B cell (primary cell): Measurements from ENCODE around the gene TXNDC11. TPM values are rescaled to one million over a fixed set of nuclear protein-coding genes. Genes with fewer than 3 reads are reported as not detected.

ENCODE experiments used
- ATAC-seq: fragments of 200-7000 bp; cut with Tn5 transposase; one replicate; pipeline ENCODE4 v1.10.0; 2021; ENCODE audit warnings: low read depth, mild to moderate bottlenecking, moderate number of reproducible peaks, moderate library complexity
- CTCF ChIA-PET: fragments of 350-600 bp; sonication (Branson Sonifier 250); formaldehyde crosslinking; loops from one replicate; lab custom pipeline; 2021; ENCODE audit warnings: antibody characterized with exemption, inconsistent platforms; lab: Charles Lee
- POLR2A ChIA-PET: fragments of 350-600 bp; sonication (Branson Sonifier 250); formaldehyde crosslinking; loops from one replicate; lab custom pipeline; 2021; ENCODE audit warnings: antibody characterized with exemption; lab: Charles Lee
- DNase-seq: peaks from one replicate; pipeline ENCODE4 v3.0.0; 2013
- H2AFZ ChIP-seq: 2 replicates; pipeline ENCODE4 v1.6.1; 2012; ENCODE audit warnings: mild to moderate bottlenecking, low read depth, low read length; ENCODE audit not compliant: insufficient read depth, poor library complexity, severe bottlenecking
- H3K27ac ChIP-seq, 2 donors: 1 replicate in 1 of 2; 2 replicates in 1 of 2; pipeline ENCODE4 v1.5.1; 2012 to 2013; ENCODE audit warnings: low read length in 2 of 2, mild to moderate bottlenecking in 2 of 2, moderate library complexity in 1 of 2
- H3K27me3 ChIP-seq, 4 experiments: fragments of 200-600 bp in 1 of 4; sonication (generic) in 1 of 4; replicated peaks in 1 of 4; 1 replicate in 2 of 4; 2 replicates in 2 of 4; pipeline versions ENCODE4 v1.6.1 to v1.7.0; 2013 to 2016; ENCODE audit warnings: low read length in 3 of 4, mild to moderate bottlenecking in 2 of 4, mixed read lengths in 1 of 4, moderate library complexity in 1 of 4; ENCODE audit not compliant: insufficient read depth in 4 of 4, control insufficient read depth in 3 of 4; ENCODE audit errors: control extremely low read depth in 1 of 4
- H3K36me3 ChIP-seq, 2 experiments: replicated peaks in 1 of 2; 1 replicate in 1 of 2; 2 replicates in 1 of 2; pipeline versions ENCODE4 v1.6.1 to v1.7.1; 2013; ENCODE audit warnings: low read length in 1 of 2; ENCODE audit not compliant: insufficient read depth in 2 of 2, control insufficient read depth in 1 of 2; ENCODE audit errors: control extremely low read depth in 1 of 2, extremely low read depth in 1 of 2
- H3K4me1 ChIP-seq, 2 donors: fragments of 200-600 bp in 1 of 2; sonication (generic) in 1 of 2; 1 replicate in 1 of 2; 2 replicates in 1 of 2; pipeline versions ENCODE4 v1.5.1 to v1.6.1; 2013 to 2017; ENCODE audit warnings: low read length in 2 of 2; ENCODE audit not compliant: control insufficient read depth in 2 of 2, insufficient read depth in 2 of 2
- H3K4me2 ChIP-seq: replicated peaks from 2 replicates; pipeline ENCODE3; 2012; ENCODE audit warnings: mild to moderate bottlenecking, low read depth, low read length; ENCODE audit not compliant: poor library complexity, severe bottlenecking
- H3K4me3 ChIP-seq, 5 experiments: fragments of 200-600 bp in 1 of 5; sonication (generic) in 1 of 5; 1 replicate in 3 of 5; 2 replicates in 2 of 5; pipeline versions ENCODE4 v1.5.1 to v1.7.0; 2011 to 2016; ENCODE audit warnings: low read length in 4 of 5, mild to moderate bottlenecking in 4 of 5, low read depth in 2 of 5, control low read depth in 1 of 5, moderate library complexity in 1 of 5; ENCODE audit not compliant: insufficient read depth in 1 of 5; ENCODE audit errors: control extremely low read depth in 1 of 5, extremely low read depth in 1 of 5
- H3K79me2 ChIP-seq: fragments of 200-600 bp; sonication (generic); one replicate; pipeline ENCODE4 v1.6.0; 2016; ENCODE audit warnings: low read length; ENCODE audit not compliant: control insufficient read depth, insufficient read depth
- H3K9ac ChIP-seq: fragments of 200-600 bp; sonication (generic); 2 replicates; pipeline ENCODE4 v1.6.1; 2017; ENCODE audit warnings: mild to moderate bottlenecking, low read length, moderate library complexity
- H3K9me3 ChIP-seq, 3 donors: one replicate each; pipeline versions ENCODE4 v1.6.1 to v1.7.1; 2013; ENCODE audit warnings: low read length in 2 of 3; ENCODE audit not compliant: control insufficient read depth in 2 of 3, insufficient read depth in 1 of 3; ENCODE audit errors: control extremely low read depth in 1 of 3
- H4K20me1 ChIP-seq: 2 replicates; pipeline ENCODE4 v1.6.0; 2012; ENCODE audit warnings: mild to moderate bottlenecking, low read length; ENCODE audit not compliant: insufficient read depth, control insufficient read depth, poor library complexity, severe bottlenecking
- H3K27ac Mint-ChIP-seq: one replicate; pipeline ENCODE4 v1.8.0; 2021; ENCODE audit warnings: mixed read lengths
- H3K27me3 Mint-ChIP-seq: one replicate; pipeline ENCODE4 v1.8.0; 2021; ENCODE audit warnings: mixed read lengths
- H3K4me1 Mint-ChIP-seq: one replicate; pipeline ENCODE4 v1.8.0; 2021; ENCODE audit warnings: mixed read lengths
- H3K4me3 Mint-ChIP-seq: one replicate; pipeline ENCODE4 v1.8.0; 2021; ENCODE audit warnings: mixed read lengths
- H3K9me3 Mint-ChIP-seq: one replicate; pipeline ENCODE4 v1.8.0; 2022; ENCODE audit warnings: mixed read lengths; ENCODE audit not compliant: insufficient read depth
- EZH2 ChIP-seq: IDR thresholded peaks from 2 replicates; pipeline ENCODE4 v1.6.1; 2012; ENCODE audit warnings: borderline replicate concordance, low read depth, mild to moderate bottlenecking, moderate library complexity, low read length; ENCODE audit not compliant: insufficient read depth, poor library complexity, severe bottlenecking
- WGBS: methylation state at CpG from one replicate; pipeline ENCODE4 v1.1.5; 2013; ENCODE audit warnings: missing lambda C conversion rate; ENCODE audit not compliant: insufficient coverage; 5-methylcytosine and 5-hydroxymethylcytosine counted together
- intact Hi-C: fragments of 100-400 bp; cut with micrococcal nuclease; formaldehyde crosslinking; loops from one replicate; pipeline ENCODE4 v1.10.0; 2022
- polyA plus RNA-seq: library from polyadenylated mRNA; depleted of rRNA; stranded (reverse); fragments of >200 nt; gene quantifications from 2 replicates; pipeline ENCODE4 v1.2.3, GENCODE V29; 2012
- total RNA-seq, 2 donors: library from RNA; stranded (reverse); fragments of 120-200 nt in 1 of 2; gene quantifications; 1 replicate in 1 of 2; 2 replicates in 1 of 2; pipeline versions ENCODE4 v1.2.3 to v1.2.4, GENCODE V29; 2013 to 2022
- TF ChIP-seq, protein P1 (sequence below): fragments of 200-600 bp; IDR thresholded peaks from one replicate; pipeline ENCODE4 v1.8.0; 2022; ENCODE audit warnings: antibody characterized with exemption, mild to moderate bottlenecking

The TXNDC11 gene
- total and polyA plus RNA-seq, 2 donors (not counting 1 experiment from before 2014, with no cell fraction given), result 50.2 to 76.9 TPM

DNA sequence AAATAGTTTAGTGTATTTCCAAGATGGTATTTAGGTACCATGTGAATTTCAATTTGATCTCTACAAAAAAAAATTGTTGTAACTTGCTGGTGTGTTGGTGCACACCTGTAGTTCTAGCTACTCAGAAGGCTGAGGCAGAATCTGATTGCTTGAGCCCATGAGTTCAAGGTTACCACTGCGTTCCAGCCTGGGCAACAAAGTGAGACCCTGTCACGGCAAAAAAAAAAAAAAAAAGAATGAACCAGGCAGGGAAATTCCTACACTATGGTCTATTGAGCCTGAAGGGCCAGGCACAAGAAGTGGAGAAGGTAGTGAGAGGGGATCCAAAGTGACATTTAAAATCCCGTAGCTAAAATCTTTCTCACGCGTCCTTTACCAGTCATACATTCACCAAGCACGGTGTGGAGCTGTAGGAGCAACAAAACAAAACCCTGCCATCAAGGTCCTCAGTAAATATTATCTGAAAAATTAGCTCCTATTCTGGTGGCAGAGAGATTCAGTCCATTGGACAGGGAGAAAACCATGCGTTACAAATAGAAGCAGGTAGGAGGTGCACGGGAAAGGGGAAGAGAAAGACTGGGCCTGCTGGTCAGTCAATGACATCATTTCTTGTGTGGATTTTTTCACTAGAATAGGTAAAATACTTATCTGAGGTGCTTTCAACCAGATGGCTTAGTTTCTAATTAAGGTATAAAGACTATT, 27.3 kb downstream of the TXNDC11 start:
- H3K27ac Mint-ChIP-seq, result peak overlapping the region; percentile 42
- H2AFZ ChIP-seq, result no peak overlapping the region
- H3K79me2 ChIP-seq, result peaks cover 52% of the 10 kb centered on the region
- ATAC-seq, result no peak
- H3K4me1 ChIP-seq, result peaks cover 0 to 7% of the 10 kb centered on the region in 2 donors
- H3K9me3 Mint-ChIP-seq, result no peaks in the 10 kb centered on the region
- no peaks in the 10 kb centered on the region for H3K27me3 ChIP-seq
- no peaks in the 10 kb centered on the region for H3K9me3 ChIP-seq
- ChIA-PET CTCF (interaction anchor here (0.6 to 8.0 kb wide), 45 partner anchors 9 to 776 kb away, joined by 3 to 126 read pairs (median 6); partner anchors contain the start of genes TXNDC11 and ZC3H7A), POLR2A (interaction anchor here (0.6 to 0.8 kb wide), 5 partner anchors 17 to 343 kb away, joined by 4 to 10 read pairs (median 6); no protein-coding TSS in a partner anchor)
- H3K27me3 Mint-ChIP-seq, result no peaks in the 10 kb centered on the region
- DNase-seq, result no peak
- peaks cover 25% of the 10 kb centered on the region for H3K4me1 Mint-ChIP-seq
- WGBS, result 59% methylated on average over 3 of the region's 8 CpGs
- H3K4me3 ChIP-seq, result no peak overlapping the region
- H3K4me3 Mint-ChIP-seq, result no peak overlapping the region
- H3K27ac ChIP-seq, result no peak overlapping the region
- H4K20me1 ChIP-seq, result peaks cover 12% of the 10 kb centered on the region
- H3K36me3 ChIP-seq, result peaks cover 0 to 55% of the 10 kb centered on the region in 2 experiments
- no peak overlapping the region for H3K9ac ChIP-seq
- TF ChIP-seq, protein P1, sequence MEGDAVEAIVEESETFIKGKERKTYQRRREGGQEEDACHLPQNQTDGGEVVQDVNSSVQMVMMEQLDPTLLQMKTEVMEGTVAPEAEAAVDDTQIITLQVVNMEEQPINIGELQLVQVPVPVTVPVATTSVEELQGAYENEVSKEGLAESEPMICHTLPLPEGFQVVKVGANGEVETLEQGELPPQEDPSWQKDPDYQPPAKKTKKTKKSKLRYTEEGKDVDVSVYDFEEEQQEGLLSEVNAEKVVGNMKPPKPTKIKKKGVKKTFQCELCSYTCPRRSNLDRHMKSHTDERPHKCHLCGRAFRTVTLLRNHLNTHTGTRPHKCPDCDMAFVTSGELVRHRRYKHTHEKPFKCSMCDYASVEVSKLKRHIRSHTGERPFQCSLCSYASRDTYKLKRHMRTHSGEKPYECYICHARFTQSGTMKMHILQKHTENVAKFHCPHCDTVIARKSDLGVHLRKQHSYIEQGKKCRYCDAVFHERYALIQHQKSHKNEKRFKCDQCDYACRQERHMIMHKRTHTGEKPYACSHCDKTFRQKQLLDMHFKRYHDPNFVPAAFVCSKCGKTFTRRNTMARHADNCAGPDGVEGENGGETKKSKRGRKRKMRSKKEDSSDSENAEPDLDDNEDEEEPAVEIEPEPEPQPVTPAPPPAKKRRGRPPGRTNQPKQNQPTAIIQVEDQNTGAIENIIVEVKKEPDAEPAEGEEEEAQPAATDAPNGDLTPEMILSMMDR, result no peak
- no peak overlapping the region for H3K4me2 ChIP-seq
- intact Hi-C loops, result no loop called here

DNA sequence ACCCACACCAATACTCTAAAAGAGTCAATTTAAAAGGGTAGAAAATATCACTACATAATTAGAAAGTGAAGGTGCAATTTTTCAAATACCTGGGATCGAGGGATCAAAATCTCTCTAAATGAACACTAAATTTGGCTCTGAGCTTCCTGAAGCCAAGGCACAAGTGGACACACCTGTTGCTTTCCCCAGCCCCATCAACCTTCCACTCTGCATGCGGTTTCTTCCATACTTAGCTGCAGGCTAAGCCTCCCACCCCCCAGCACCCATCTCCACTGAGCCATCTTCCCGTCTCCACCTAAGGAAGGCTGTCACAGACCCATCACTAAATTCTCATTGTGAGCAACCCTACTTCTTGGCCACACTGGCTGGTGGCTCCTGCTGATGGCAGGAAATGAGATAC, 30.5 kb downstream of the TXNDC11 start:
- CTCF ChIA-PET, result interaction anchor here (0.9 to 8.0 kb wide), 9 partner anchors 9 to 758 kb away, joined by 3 to 126 read pairs (median 6); no protein-coding TSS in a partner anchor
- Mint-ChIP-seq H3K4me3 (no peak overlapping the region), H3K27ac (peak overlapping the region; percentile 79), H3K4me1 (peaks cover 21% of the 10 kb centered on the region), H3K9me3 (no peaks in the 10 kb centered on the region), H3K27me3 (no peaks in the 10 kb centered on the region)
- no peak for TF ChIP-seq EZH2
- TF ChIP-seq, protein P1, result no peak
- WGBS, result 100% methylated on average over 1 of the region's 3 CpGs
- Histone ChIP-seq H3K9me3 (no peaks in the 10 kb centered on the region), H3K36me3 (peaks cover 0 to 52% of the 10 kb centered on the region in 2 experiments), H3K27me3 (no peaks in the 10 kb centered on the region), H3K4me1 (no peaks in the 10 kb centered on the region), H3K4me3 (no peak overlapping the region), H3K9ac (no peak overlapping the region), H3K79me2 (peaks cover 73% of the 10 kb centered on the region), H4K20me1 (peaks cover 7% of the 10 kb centered on the region), H3K27ac (no peak overlapping the region), H3K4me2 (no peak overlapping the region), H2AFZ (no peak overlapping the region)
- DNase-seq (no peak), ATAC-seq (no peak)
- intact Hi-C loops, result loop anchor here (5.0 kb wide), 1 partner anchor 35 kb away; no protein-coding TSS in a partner anchor
- POLR2A ChIA-PET, result no interaction called here
